ENCODE results near the gene TMEM9.

TMEM9 gene

DNA sequence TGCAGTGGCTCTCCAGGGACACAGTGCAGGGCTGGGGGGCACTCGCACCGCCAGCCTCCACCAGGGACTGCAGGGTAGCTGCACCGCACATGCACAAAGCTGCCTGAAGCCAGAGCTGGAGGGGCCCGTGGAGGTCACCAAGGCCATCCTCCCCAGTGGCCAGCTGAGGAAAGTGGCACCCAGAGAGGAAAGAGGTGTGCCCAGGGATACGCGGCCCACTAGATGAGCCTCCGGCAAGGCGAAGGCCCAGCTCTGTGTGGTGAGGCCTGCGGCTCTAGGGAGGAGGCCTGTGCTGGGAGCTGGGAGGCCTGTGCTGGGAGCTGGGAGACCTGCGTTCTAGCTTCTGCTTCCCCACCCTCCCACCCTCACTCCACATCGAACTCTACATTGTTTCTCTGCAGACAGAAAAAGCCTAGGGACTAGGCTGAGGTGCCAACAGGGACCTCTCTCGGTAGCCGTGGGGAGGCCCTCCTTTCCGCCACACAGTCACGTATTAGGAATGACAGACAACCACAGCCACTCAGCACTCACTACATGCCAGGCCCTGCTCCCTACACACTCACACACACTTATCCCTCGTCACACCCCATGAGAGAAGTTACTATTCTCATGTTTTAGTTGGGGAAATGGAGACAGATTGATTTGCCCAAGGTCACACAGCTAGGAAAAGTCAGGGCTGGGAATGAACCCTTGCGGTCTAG lies 26.4 kb downstream of the TMEM9 start:
- no peak for ATAC-seq (replicated peaks; ENCODE audit: extremely low read depth, poor library complexity, severe bottlenecking)
- H3K9me3 Mint-ChIP-seq, result no peaks in the 10 kb centered on the region
- no peak for DNase-seq (ENCODE audit: low spot score in 2 of 2)

DNA sequence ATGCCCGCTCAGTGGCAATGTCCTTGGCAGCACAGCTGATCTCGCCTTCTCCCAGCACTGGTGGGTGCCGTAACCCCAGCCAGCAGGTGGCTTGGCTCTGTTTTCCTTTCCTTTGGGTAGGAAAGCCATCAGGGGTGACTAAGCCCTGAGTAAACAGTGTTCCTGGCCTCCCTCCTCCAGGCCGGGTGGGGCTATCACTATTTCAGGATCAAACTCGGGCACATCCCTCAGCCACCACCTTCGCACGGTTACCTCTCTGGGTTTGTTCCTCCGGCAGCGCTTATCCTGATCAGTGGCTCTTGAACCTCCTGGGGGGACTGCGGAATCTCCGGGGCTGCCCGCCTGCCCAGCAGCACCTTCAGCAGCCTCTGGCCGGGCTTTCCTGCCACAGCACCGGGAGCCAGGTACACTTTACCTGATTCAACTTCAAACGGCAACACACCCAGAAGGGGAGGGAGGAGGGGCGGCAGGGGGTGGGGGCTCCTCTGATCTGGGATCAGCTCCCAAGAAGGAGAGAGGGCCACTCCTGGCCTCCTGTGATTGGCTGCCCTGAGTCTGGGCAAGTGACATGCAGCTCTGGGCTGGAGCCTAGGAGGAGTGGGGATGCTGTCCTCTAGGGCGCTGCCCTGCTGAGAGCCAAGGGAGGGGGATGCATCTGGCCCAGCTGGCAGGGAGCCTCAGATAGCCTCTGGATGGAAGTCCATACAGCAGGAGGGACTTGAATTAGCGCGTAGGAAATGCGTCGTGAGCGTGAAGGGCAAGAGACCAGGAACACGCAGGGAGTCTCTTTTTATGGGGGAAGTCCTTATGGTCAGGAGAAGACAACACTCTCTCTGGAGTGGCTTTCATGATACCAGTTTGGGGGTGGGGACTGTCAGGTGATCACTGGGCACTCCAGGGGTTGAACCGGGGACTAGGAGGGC lies 27.2 kb downstream of the TMEM9 start, which contains the start of gene ASCL5:
Gene ASCL5 (minus strand): TSS at position 353 of the 923 bp plus-strand sequence. CDS start 11,812 bp downstream, outside the sequence.
- Mint-ChIP-seq H3K4me1 (no peaks in the 10 kb centered on the region), H3K36me3 (ENCODE audit: insufficient read depth) (peaks cover 2% of the 10 kb centered on the region), H3K9me3 (no peaks in the 10 kb centered on the region), H3K4me3 (no peak within 1 kb of the TSS), H3K27ac (ENCODE audit: low read depth) (no peak within 1 kb of the TSS), H3K27me3 (peaks cover 44% of the 10 kb centered on the region)
- ATAC-seq (replicated peaks; ENCODE audit: extremely low read depth, poor library complexity, severe bottlenecking) (no peak), DNase-seq (ENCODE audit: low spot score in 2 of 2) (no peak)

More for the DNA sequence above, 26.4 kb downstream of the TMEM9 start:
- H3K36me3 Mint-ChIP-seq (ENCODE audit: insufficient read depth), result peaks cover 5% of the 10 kb centered on the region
- H3K27ac Mint-ChIP-seq (ENCODE audit: low read depth), result no peak overlapping the region
- H3K4me3 Mint-ChIP-seq, result no peak overlapping the region
- H3K27me3 Mint-ChIP-seq, result peaks cover 41% of the 10 kb centered on the region
- H3K4me1 Mint-ChIP-seq, result no peaks in the 10 kb centered on the region

DNA sequence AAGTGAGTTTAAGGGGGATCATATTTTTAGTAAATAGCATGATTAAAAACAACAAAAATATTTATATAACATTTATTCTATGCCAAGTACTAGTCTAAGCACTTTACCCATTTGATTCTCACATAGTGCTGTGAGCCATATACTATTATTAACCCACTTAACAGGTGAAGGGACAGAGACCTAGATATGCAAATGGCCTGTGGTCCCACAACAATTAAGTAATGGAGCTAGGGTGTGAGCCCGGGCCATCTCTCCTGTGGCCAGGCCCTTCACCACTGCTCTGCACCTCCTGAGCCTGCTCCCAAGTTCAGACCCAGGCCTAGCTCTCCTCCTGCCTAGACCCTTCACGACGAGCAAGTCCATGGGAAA lies 27.8 kb downstream of the TMEM9 start:
- Mint-ChIP-seq H3K27ac (ENCODE audit: low read depth) (no peak overlapping the region), H3K4me3 (no peak overlapping the region), H3K9me3 (no peaks in the 10 kb centered on the region), H3K4me1 (no peaks in the 10 kb centered on the region), H3K27me3 (peaks cover 50% of the 10 kb centered on the region), H3K36me3 (ENCODE audit: insufficient read depth) (peaks cover 2% of the 10 kb centered on the region)
- ATAC-seq (replicated peaks; ENCODE audit: extremely low read depth, poor library complexity, severe bottlenecking) (no peak), DNase-seq (ENCODE audit: low spot score in 2 of 2) (no peak)

DNA sequence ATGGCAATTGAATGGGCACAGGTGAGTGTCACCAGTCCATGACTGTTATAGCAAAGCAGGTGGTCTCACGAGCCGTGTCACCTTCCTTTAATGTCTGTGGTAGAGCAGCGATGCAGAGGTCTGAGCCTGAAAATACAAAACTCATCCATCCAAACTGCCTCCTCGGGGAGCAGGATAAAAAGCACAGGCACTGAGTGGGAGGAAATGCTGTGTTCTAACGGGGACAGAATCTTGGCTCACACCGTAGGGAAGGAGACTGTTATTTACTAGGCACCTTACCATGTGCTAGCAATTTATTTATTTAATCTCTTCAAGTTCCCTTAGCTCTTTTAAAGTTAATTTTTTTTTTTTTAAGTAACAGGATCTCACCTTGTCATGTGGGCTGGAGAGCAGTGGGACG lies 28.5 kb downstream of the TMEM9 start:
- DNase-seq (ENCODE audit: low spot score in 2 of 2), result no peak
- no peak overlapping the region for H3K4me3 Mint-ChIP-seq
- no peak overlapping the region for H3K27ac Mint-ChIP-seq (ENCODE audit: low read depth)
- H3K27me3 Mint-ChIP-seq, result peaks cover 52% of the 10 kb centered on the region
- peaks cover 2% of the 10 kb centered on the region for H3K36me3 Mint-ChIP-seq (ENCODE audit: insufficient read depth)
- H3K4me1 Mint-ChIP-seq, result no peaks in the 10 kb centered on the region
- H3K9me3 Mint-ChIP-seq, result no peaks in the 10 kb centered on the region
- no peak for ATAC-seq (replicated peaks; ENCODE audit: extremely low read depth, poor library complexity, severe bottlenecking)

DNA sequence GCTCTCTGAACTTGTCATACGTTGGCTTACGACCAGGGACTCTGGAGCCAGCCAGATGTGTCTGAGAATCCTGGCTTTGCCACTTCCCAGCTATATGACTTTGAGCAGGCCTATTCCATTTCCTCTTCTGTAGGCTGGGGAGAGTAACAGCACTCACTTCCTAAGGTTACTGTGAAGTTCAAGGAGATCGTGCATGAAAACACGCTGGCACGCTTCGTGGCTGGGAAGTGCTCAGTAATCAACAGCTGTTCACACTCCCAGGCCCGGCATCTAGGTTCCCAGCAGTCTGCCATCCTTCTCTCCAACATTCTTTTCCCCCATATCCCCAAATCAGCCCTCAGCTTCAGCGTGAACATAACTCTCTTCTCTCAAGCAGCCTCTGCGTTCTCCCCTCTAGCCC lies 29.3 kb downstream of the TMEM9 start:
- no peak for ATAC-seq (replicated peaks; ENCODE audit: extremely low read depth, poor library complexity, severe bottlenecking)
- Mint-ChIP-seq H3K9me3 (no peaks in the 10 kb centered on the region), H3K4me3 (no peak overlapping the region), H3K36me3 (ENCODE audit: insufficient read depth) (peaks cover 2% of the 10 kb centered on the region), H3K27me3 (peaks cover 52% of the 10 kb centered on the region), H3K27ac (ENCODE audit: low read depth) (no peak overlapping the region), H3K4me1 (no peaks in the 10 kb centered on the region)
- no peak for DNase-seq (ENCODE audit: low spot score in 2 of 2)

DNA sequence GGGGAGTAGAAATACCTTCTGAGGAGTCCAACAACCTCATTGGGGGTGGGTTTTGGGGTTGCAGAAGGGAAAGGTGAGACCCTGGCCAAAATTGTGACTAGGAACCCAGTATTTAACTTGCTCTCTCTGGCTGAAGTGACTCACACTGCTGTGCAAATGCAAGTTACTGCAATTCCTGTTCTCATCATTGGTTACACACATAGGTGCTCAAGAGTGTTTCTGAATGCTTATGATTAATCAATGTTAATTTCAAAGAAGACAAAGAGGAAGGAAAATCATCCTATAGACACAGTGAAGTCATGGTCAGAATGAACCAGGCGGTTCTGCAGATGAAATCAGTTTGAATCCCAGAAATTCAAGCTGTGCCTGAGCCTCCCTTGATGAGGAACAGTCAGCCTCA lies 30.4 kb downstream of the TMEM9 start:
- peaks cover 52% of the 10 kb centered on the region for H3K27me3 Mint-ChIP-seq
- no peaks in the 10 kb centered on the region for H3K4me1 Mint-ChIP-seq
- H3K36me3 Mint-ChIP-seq (ENCODE audit: insufficient read depth), result peaks cover 2% of the 10 kb centered on the region
- H3K27ac Mint-ChIP-seq (ENCODE audit: low read depth), result no peak overlapping the region
- ATAC-seq (replicated peaks; ENCODE audit: extremely low read depth, poor library complexity, severe bottlenecking) (no peak), DNase-seq (ENCODE audit: low spot score in 2 of 2) (no peak)
- no peaks in the 10 kb centered on the region for H3K9me3 Mint-ChIP-seq
- H3K4me3 Mint-ChIP-seq, result no peak overlapping the region

DNA sequence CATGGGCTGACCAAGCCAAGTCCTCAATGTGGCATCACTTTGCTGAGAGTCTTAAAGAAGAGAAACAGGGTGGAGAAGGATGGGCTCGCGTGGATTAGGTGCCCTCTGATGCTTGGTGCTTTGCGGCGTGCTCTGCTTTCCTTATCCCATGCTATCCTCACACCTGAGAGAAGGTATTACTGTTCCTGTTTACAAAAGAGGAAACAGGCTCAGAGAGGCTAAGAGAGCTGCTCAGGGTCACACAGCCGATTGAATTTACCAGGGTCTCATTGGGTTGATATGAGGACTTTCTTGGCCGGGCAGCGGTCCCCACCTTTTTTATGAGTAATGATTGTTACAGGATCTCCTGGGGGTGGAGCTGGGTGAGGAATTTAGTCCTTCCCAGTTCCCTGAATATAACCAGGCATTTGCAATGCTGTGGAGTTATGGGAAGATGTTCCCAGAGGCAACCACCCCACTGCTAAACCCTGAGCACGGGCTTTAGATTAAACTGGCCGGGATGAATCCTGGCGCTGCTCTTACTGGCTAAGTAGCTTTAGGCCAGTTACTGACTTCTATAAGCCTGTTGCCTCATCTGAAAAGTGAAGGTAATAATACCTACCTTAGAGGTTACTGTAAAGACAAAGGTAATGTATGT lies 31.8 kb downstream of the TMEM9 start:
- Mint-ChIP-seq H3K4me1 (no peaks in the 10 kb centered on the region), H3K27ac (ENCODE audit: low read depth) (no peak overlapping the region), H3K4me3 (no peak overlapping the region), H3K9me3 (no peaks in the 10 kb centered on the region), H3K27me3 (peaks cover 49% of the 10 kb centered on the region), H3K36me3 (ENCODE audit: insufficient read depth) (peaks cover 1% of the 10 kb centered on the region)
- ATAC-seq (replicated peaks; ENCODE audit: extremely low read depth, poor library complexity, severe bottlenecking) (no peak), DNase-seq (ENCODE audit: low spot score in 2 of 2) (no peak)

DNA sequence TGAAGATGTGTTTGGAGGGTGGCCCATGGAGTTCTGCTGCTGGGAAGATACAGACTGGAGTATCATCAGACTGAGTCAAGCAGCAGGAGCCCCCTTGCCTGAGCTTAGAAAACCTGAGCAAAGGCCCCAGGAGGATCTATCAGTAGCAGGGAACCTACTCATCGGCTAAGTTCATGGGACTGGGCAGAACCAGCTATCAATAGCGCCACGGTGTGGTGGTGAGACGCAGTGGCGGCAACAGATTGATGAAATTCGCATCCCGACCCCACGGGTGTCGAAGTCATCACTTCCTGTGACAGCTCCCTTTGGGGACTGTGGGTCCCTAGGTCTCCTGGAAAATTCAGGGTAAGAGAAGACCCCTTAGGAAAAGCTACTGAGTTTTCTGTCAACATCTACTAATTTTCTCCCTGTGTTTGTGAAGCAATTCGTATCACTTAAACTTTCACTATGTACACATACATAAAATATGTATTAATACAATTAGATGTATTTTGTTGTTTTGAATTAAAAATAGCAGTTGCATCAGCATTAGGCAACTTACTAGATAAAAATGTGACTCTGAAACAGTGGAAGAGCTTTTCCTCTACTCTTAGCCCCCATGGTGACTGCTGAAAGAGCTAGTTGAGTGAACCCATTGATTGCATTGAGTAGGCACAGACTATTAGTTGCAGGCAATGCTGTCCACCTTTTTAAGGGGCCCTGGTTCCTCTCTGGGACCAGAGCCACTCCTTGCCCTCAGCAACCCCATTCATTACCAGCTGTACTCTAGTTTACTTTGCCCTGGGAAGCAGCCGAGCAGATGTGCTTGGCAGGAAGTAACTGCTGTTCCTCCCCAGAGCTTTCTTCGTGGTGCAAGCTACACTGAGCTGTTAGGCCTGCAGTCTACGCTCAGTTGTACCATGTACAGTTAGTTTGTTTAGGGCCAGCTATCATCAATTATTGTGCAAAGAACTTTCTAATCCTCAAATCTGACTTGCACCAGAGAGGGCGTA lies 34.8 kb downstream of the TMEM9 start:
- Mint-ChIP-seq H3K4me1 (peaks cover 5% of the 10 kb centered on the region), H3K27ac (ENCODE audit: low read depth) (no peak overlapping the region)

DNA sequence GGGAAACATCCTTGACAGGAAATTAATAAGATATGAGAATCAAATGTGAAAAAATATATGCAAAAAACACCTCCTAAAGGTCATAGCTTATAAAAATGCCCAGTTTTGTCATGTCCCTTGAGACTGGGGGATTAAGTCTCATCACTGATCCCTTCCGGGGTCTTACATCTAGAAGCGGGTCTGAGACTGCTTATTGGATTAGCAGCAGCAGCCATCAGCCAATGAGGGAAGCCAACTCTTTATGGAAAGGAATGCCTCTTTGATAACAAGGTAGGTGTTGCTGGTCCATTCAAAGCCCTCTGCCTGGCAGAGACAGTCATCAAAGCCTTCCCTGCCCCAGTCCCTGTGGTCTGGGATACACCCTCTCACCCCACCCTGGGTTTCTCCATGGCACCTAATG lies 38.2 kb downstream of the TMEM9 start:
- H3K9me3 Mint-ChIP-seq, result no peaks in the 10 kb centered on the region
- ATAC-seq (replicated peaks; ENCODE audit: extremely low read depth, poor library complexity, severe bottlenecking) (no peak), DNase-seq (ENCODE audit: low spot score in 2 of 2) (no peak)
- H3K27me3 Mint-ChIP-seq, result no peaks in the 10 kb centered on the region
- peak overlapping the region; percentile 7 for H3K4me3 Mint-ChIP-seq
- no peak overlapping the region for H3K27ac Mint-ChIP-seq (ENCODE audit: low read depth)
- peaks cover 12% of the 10 kb centered on the region for H3K4me1 Mint-ChIP-seq
- H3K36me3 Mint-ChIP-seq (ENCODE audit: insufficient read depth), result peaks cover 6% of the 10 kb centered on the region

More for the DNA sequence above, 34.8 kb downstream of the TMEM9 start:
- Mint-ChIP-seq H3K9me3 (no peaks in the 10 kb centered on the region), H3K36me3 (ENCODE audit: insufficient read depth) (peaks cover 4% of the 10 kb centered on the region), H3K27me3 (peaks cover 25% of the 10 kb centered on the region), H3K4me3 (no peak overlapping the region)
- ATAC-seq (replicated peaks; ENCODE audit: extremely low read depth, poor library complexity, severe bottlenecking) (peak; percentile 24), DNase-seq (ENCODE audit: low spot score in 2 of 2) (peak; percentile 33 to 40)

DNA sequence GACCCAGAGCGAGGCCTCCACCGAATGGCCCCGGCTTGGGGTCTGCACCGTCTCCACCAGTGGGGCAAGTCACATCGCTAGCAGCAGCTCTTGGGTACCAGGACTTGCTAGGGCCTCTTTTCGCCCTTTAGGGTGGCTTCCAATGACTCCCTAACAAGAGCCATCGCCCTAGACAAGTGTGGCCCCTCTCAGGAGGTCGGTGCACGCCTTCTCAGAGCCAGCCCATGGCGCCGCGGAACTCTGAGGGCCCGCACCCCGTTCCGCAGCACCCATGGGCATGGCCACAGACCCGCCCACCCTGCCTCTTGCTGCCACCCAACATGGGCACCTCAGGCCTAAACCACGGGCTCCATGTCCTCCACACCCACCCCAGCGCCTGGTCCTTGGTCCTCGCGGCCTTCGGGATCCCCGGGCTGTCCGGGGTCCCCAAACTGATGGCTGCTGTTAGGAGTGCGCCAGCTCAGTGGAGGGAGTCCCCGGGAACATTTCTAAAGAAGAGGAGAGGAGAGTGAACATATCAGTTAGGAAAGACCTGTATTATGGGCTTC lies 38.8 kb downstream of the TMEM9 start:
- DNase-seq (ENCODE audit: low spot score in 2 of 2), result no peak
- peaks cover 12% of the 10 kb centered on the region for H3K4me1 Mint-ChIP-seq
- ATAC-seq (replicated peaks; ENCODE audit: extremely low read depth, poor library complexity, severe bottlenecking), result no peak
- H3K27ac Mint-ChIP-seq (ENCODE audit: low read depth), result no peak overlapping the region
- H3K27me3 Mint-ChIP-seq, result no peaks in the 10 kb centered on the region
- peak overlapping the region; percentile 89 for H3K4me3 Mint-ChIP-seq
- peaks cover 6% of the 10 kb centered on the region for H3K36me3 Mint-ChIP-seq (ENCODE audit: insufficient read depth)
- H3K9me3 Mint-ChIP-seq, result no peaks in the 10 kb centered on the region

DNA sequence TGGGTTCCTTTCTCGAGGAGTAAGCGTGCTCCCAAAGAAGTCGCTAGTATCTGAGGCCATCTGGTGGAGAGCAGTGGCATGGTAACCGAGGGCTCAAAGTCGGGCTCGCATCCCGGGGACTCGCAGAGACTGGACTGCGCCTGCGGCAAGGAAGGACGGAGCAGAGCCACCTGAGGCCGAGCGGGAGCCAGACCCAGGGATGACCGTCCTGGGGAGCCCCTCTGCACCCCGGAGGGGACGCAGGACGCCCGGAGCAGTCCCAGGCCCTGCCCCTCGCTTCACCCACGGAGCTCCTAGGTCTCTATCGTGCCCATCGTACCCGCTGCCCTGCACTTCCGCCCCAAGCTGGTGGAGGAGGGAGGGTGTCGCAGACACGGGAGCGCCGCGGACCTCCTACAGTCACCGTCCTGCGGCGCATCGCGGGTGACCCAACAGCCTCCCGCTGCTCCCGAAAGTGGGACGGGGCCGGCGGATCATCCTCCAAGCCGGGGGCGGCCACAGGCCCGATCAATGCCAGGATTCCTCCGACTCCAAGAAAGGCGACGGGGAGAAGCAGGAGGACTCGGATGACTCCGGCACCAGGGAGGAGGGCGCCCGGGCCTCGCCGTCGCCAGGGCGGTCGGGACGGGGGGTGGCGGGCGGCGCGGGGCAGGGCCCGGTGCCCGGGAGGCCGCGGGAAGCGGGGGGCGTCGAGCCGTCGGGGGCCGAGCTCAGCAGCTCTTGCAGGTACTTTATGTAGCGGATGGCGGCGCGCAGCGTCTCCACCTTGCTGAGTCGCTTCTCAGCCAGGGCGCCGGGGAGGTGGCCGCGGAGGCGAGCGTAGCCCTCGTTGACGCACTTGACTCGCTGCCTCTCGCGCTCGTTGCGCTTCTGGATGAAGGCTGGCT lies 39.8 kb downstream of the TMEM9 start:
- H3K36me3 Mint-ChIP-seq (ENCODE audit: insufficient read depth), result peaks cover 6% of the 10 kb centered on the region
- peaks cover 12% of the 10 kb centered on the region for H3K4me1 Mint-ChIP-seq
- H3K27me3 Mint-ChIP-seq, result no peaks in the 10 kb centered on the region
- ATAC-seq (replicated peaks; ENCODE audit: extremely low read depth, poor library complexity, severe bottlenecking) (peak; percentile 83), DNase-seq (ENCODE audit: low spot score in 2 of 2) (peak; percentile 46 to 57)
- H3K9me3 Mint-ChIP-seq, result no peaks in the 10 kb centered on the region
- H3K27ac Mint-ChIP-seq (ENCODE audit: low read depth), result peak overlapping the region; percentile 83
- peak overlapping the region; percentile 89 for H3K4me3 Mint-ChIP-seq

Data from central memory CD8-positive, alpha-beta T cell (primary cell).